Smooth muscle cell (in vitro differentiated cells): ENCODE data around the gene VCL. TPM values are rescaled to one million over a fixed set of nuclear protein-coding genes. Genes with fewer than 3 reads are reported as not detected.

ENCODE experiments used
- DNase-seq: peaks from one replicate; lab custom pipeline; 2025; ENCODE audit not compliant: unreplicated experiment; lab: John Stamatoyannopoulos, UW
- H2AFZ ChIP-seq: fragments of 200-600 bp; sonication (generic); 2 replicates; pipeline ENCODE4 v1.6.0; 2016; ENCODE audit warnings: antibody characterized with exemption, low read depth, mild to moderate bottlenecking
- H3F3A ChIP-seq: fragments of 200-600 bp; sonication (generic); 2 replicates; pipeline ENCODE4 v1.6.0; 2017; ENCODE audit warnings: antibody characterized with exemption, low read depth
- H3K27ac ChIP-seq: fragments of 200-600 bp; sonication (generic); 2 replicates; pipeline ENCODE4 v1.5.1; 2016; ENCODE audit warnings: low read depth, mild to moderate bottlenecking
- H3K27me3 ChIP-seq: fragments of 200-600 bp; sonication (generic); 2 replicates; pipeline ENCODE4 v1.6.1; 2016; ENCODE audit warnings: low read depth, mild to moderate bottlenecking
- H3K36me3 ChIP-seq: fragments of 200-600 bp; sonication (generic); 2 replicates; pipeline ENCODE4 v1.5.1; 2016; ENCODE audit warnings: low read depth
- H3K4me1 ChIP-seq: fragments of 200-600 bp; sonication (generic); 2 replicates; pipeline ENCODE4 v1.5.1; 2016; ENCODE audit warnings: low read depth
- H3K4me2 ChIP-seq: fragments of 200-600 bp; sonication (generic); 2 replicates; pipeline ENCODE4 v1.6.0; 2016; ENCODE audit warnings: mild to moderate bottlenecking
- H3K4me3 ChIP-seq: fragments of 200-600 bp; sonication (generic); 2 replicates; pipeline ENCODE4 v1.5.1; 2016; ENCODE audit warnings: mild to moderate bottlenecking
- H3K79me2 ChIP-seq: fragments of 200-600 bp; sonication (generic); 2 replicates; pipeline ENCODE4 v1.6.0; 2016; ENCODE audit warnings: low read depth, mild to moderate bottlenecking
- H3K9ac ChIP-seq: fragments of 200-600 bp; sonication (generic); 2 replicates; pipeline ENCODE4 v1.6.0; 2016; ENCODE audit warnings: low read depth
- H3K9me3 ChIP-seq: fragments of 200-600 bp; sonication (generic); replicated peaks from 2 replicates; pipeline ENCODE4 v1.5.1; 2016; ENCODE audit warnings: low read depth
- H4K20me1 ChIP-seq: fragments of 200-600 bp; sonication (generic); 2 replicates; pipeline ENCODE4 v1.6.0; 2016; ENCODE audit warnings: low read depth
- CTCF ChIP-seq: fragments of 200-600 bp; sonication (generic); IDR thresholded peaks from 2 replicates; pipeline ENCODE4 v1.5.1; 2017; ENCODE audit warnings: borderline replicate concordance, mild to moderate bottlenecking, antibody characterized with exemption; ENCODE audit not compliant: insufficient read depth, poor library complexity, severe bottlenecking
- WGBS: methylation state at CpG from one replicate; pipeline ENCODE4 v1.1.7; 2016; ENCODE audit warnings: low lambda C conversion rate; 5-methylcytosine and 5-hydroxymethylcytosine counted together
- polyA plus RNA-seq: library from polyadenylated mRNA; unstranded; fragments of >200 nt; fragmentation: Nextera tagmentation; extraction: Ambion mirVana; gene quantifications from 2 replicates; pipeline ENCODE4 v1.2.1, GENCODE V29; 2016
- total RNA-seq: library from RNA; depleted of rRNA; stranded (reverse); fragments of >200 nt; gene quantifications from 2 replicates; pipeline ENCODE4 v1.2.3, GENCODE V29; 2014

Gene VCL
- total and polyA plus RNA-seq, 2 experiments from 2014 or later = 128 to 187 TPM

DNA sequence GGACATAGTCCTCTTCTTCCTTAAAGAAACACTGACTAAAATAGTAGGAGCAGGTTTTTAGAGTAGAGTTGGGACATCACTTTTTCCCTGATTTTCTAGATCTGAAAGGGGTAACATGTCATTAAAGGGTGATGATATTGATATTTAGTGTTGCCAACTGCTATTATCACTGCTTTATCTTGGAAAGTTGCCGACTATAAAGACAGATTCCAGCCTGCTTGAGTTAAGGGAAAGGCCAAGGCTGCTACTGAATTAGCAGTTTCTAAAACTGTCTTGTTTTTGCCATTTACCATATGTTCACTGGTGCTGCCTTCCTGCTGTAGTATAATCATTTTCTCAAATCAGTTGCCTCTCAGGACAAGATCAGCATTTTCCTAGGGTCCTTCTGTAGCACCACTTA is 123.0 kb downstream of the VCL start:
- Histone ChIP-seq H3K9me3 (no peaks in the 10 kb centered on the region), H3K36me3 (peaks cover 12% of the 10 kb centered on the region), H3K9ac (no peak overlapping the region), H3K4me3 (no peak overlapping the region), H3K27ac (no peak overlapping the region), H3K4me1 (no peaks in the 10 kb centered on the region), H4K20me1 (peaks cover 59% of the 10 kb centered on the region), H3K79me2 (no peaks in the 10 kb centered on the region), H3K4me2 (no peak overlapping the region), H2AFZ (no peak overlapping the region), H3F3A (peaks cover 55% of the 10 kb centered on the region), H3K27me3 (no peaks in the 10 kb centered on the region)
- no peak for TF ChIP-seq CTCF
- DNase-seq = no peak
- 55% methylated on average over 1 of the region's 1 CpG for WGBS

- Histone ChIP-seq H3F3A (peaks cover 55% of the 10 kb centered on the region), H3K27ac (peak overlapping the region; percentile 2), H3K9me3 (no peaks in the 10 kb centered on the region), H3K4me1 (no peaks in the 10 kb centered on the region), H2AFZ (no peak overlapping the region), H3K4me3 (no peak overlapping the region), H3K9ac (no peak overlapping the region), H3K79me2 (no peaks in the 10 kb centered on the region), H3K36me3 (peaks cover 12% of the 10 kb centered on the region), H3K4me2 (no peak overlapping the region), H4K20me1 (peaks cover 55% of the 10 kb centered on the region), H3K27me3 (no peaks in the 10 kb centered on the region)
- no peak for DNase-seq
- 54% methylated on average over 1 of the region's 1 CpG for WGBS
- TF ChIP-seq CTCF = no peak
Observed at GRCh38 chr10:74121368-74121767, 123.5 kb downstream of the VCL start.

- no peaks in the 10 kb centered on the region for H3K9me3 ChIP-seq
- no peak overlapping the region for H3K4me2 ChIP-seq
- H3K9ac ChIP-seq = no peak overlapping the region
- H2AFZ ChIP-seq = no peak overlapping the region
- H3K4me3 ChIP-seq = no peak overlapping the region
- peak overlapping the region; percentile 2 for H3K27ac ChIP-seq
- peaks cover 50% of the 10 kb centered on the region for H4K20me1 ChIP-seq
- peaks cover 9% of the 10 kb centered on the region for H3K36me3 ChIP-seq
- DNase-seq = no peak
- TF ChIP-seq CTCF = no peak
- no peaks in the 10 kb centered on the region for H3K79me2 ChIP-seq
- no peaks in the 10 kb centered on the region for H3K27me3 ChIP-seq
- H3K4me1 ChIP-seq = no peaks in the 10 kb centered on the region
- H3F3A ChIP-seq = peaks cover 50% of the 10 kb centered on the region
- 90% methylated on average over 3 of the region's 3 CpGs for WGBS
Observed at GRCh38 chr10:74122060-74122459, 124.1 kb downstream of the VCL start.

DNA sequence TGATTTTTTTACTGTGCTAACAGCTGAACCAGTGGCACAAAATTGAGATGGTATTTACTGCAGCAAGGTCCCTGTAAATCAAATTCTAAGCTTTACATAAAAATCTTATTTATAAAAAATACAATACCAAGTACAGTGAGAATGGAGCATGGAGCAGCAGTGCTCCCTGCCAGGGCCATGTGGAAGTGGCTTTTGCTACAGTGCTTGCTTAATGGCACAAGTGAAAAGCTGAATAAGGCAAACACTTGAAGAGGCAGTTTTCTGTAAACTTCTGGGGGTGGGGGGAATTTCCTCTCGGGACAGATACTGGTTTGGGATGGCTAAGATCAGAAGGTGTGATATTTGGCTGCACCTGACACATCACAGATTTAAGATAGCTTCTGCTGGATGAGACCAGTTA is 125.2 kb downstream of the VCL start:
- Histone ChIP-seq H2AFZ (no peak overlapping the region), H3K9ac (no peak overlapping the region), H4K20me1 (peaks cover 41% of the 10 kb centered on the region), H3K9me3 (no peaks in the 10 kb centered on the region), H3K36me3 (peaks cover 9% of the 10 kb centered on the region), H3K4me3 (no peak overlapping the region), H3K79me2 (no peaks in the 10 kb centered on the region), H3K4me2 (no peak overlapping the region), H3F3A (peaks cover 47% of the 10 kb centered on the region), H3K4me1 (no peaks in the 10 kb centered on the region), H3K27ac (no peak overlapping the region), H3K27me3 (no peaks in the 10 kb centered on the region)
- TF ChIP-seq CTCF = no peak
- WGBS = 0% methylated on average over 1 of the region's 1 CpG
- no peak for DNase-seq
